Lower lobe of right lung (tissue), 2 donors: ENCODE results near the gene PLA2G2E. TPM values are rescaled to one million over a fixed set of nuclear protein-coding genes. Genes with fewer than 3 reads are reported as not detected.

Experiments
- ATAC-seq, 2 donors: fragments of 200-7000 bp; cut with Tn5 transposase; one replicate each; pipeline ENCODE4 v1.9.1; 2020 to 2022; ENCODE audit warnings: mild to moderate bottlenecking in 2 of 2, moderate library complexity in 2 of 2
- DNase-seq: peaks from one replicate; pipeline ENCODE4 v3.0.0-alpha.2; 2020
- H3K27ac ChIP-seq: fragments of 200-600 bp; one replicate; pipeline ENCODE4 v1.8.0; 2022
- H3K27me3 ChIP-seq: fragments of 200-600 bp; one replicate; pipeline ENCODE4 v1.8.0; 2022; ENCODE audit warnings: low read depth
- H3K36me3 ChIP-seq: fragments of 200-600 bp; one replicate; pipeline ENCODE4 v1.8.0; 2022; ENCODE audit warnings: mild to moderate bottlenecking
- H3K4me1 ChIP-seq: fragments of 200-600 bp; one replicate; pipeline ENCODE4 v1.8.0; 2022
- H3K4me3 ChIP-seq: fragments of 200-600 bp; one replicate; pipeline ENCODE4 v1.8.0; 2022; ENCODE audit warnings: mild to moderate bottlenecking
- H3K9me3 ChIP-seq: fragments of 200-600 bp; one replicate; pipeline ENCODE4 v1.8.0; 2022
- intact Hi-C: fragments of 100-400 bp; cut with DNase I; formaldehyde crosslinking; loops from one replicate; pipeline ENCODE4 v1.11.0; 2022
- total RNA-seq: library from RNA; stranded (reverse); fragmentation: NEBNext Ultra II Directional; extraction: Animal tissue kit (Norgen Biotek cat#: 25700); gene quantifications from one replicate; pipeline ENCODE4 v1.2.1, GENCODE V29; 2021
- TF ChIP-seq, protein P1 (sequence below): fragments of 200-600 bp; IDR thresholded peaks from one replicate; pipeline ENCODE4 v1.8.0; 2022; ENCODE audit warnings: antibody characterized with exemption, mild to moderate bottlenecking
- donor health status: DM: no; HTN: yes; CAD: no; lungs with severe emphysema.

Gene PLA2G2E
- total RNA-seq, 1 donor from 2014 or later: not detected

DNA sequence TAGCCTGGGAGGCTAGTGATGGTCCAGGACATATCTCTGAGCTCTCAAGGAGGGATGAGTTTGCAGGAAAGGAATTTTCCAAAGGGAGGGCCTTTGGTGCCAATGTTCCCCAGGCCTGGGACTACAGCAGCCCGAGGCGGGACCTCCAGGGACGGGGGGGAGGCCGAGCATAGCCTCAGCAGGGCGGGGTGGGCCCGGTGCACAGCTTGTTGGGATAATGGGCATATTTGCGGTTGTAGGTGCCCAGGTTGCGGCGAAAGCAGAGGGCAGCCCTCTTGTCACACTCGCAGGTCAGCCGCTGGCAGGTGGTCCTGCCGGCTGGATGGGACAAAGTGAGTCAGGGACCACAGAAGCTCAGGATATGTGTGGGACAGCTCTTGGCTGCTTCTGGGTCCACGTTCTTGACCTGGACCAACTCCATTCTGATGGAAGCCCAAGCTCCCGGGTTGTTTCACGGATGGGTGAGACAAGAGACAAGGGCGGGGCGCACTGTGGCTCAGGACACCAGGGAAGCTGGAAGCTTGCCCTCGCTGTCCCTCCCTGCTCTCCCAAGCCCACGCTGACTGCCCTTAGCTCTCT is 3.2 kb downstream of the PLA2G2E start:
- no peaks in the 10 kb centered on the region for H3K4me1 ChIP-seq
- TF ChIP-seq, protein P1, sequence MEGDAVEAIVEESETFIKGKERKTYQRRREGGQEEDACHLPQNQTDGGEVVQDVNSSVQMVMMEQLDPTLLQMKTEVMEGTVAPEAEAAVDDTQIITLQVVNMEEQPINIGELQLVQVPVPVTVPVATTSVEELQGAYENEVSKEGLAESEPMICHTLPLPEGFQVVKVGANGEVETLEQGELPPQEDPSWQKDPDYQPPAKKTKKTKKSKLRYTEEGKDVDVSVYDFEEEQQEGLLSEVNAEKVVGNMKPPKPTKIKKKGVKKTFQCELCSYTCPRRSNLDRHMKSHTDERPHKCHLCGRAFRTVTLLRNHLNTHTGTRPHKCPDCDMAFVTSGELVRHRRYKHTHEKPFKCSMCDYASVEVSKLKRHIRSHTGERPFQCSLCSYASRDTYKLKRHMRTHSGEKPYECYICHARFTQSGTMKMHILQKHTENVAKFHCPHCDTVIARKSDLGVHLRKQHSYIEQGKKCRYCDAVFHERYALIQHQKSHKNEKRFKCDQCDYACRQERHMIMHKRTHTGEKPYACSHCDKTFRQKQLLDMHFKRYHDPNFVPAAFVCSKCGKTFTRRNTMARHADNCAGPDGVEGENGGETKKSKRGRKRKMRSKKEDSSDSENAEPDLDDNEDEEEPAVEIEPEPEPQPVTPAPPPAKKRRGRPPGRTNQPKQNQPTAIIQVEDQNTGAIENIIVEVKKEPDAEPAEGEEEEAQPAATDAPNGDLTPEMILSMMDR: no peak
- ATAC-seq: no peak
- no peak overlapping the region for H3K27ac ChIP-seq
- no peaks in the 10 kb centered on the region for H3K9me3 ChIP-seq
- no peaks in the 10 kb centered on the region for H3K27me3 ChIP-seq
- intact Hi-C loops: no loop called here
- DNase-seq: no peak
- no peak overlapping the region for H3K4me3 ChIP-seq
- H3K36me3 ChIP-seq: no peaks in the 10 kb centered on the region

DNA sequence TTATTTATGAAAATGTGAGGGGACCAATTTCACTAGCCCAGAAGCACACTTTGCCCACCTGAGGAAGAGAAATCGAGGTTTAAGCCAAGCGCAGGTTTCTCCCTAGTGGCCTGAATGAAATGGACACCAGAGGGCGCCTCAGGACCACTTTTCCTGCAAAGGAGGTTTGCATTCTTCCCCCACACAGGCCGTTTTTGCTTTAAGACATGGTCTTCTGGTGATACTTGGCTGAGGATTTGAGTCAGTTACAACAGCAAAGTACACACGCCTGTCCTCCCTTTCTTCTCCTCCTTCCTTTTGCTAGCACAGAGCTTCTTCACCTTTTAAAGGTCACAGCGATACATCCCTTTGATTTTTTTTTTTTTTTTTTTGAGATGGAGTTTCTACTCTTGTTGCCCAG is 5.4 kb downstream of the PLA2G2E start:
- no peaks in the 10 kb centered on the region for H3K27me3 ChIP-seq
- H3K4me1 ChIP-seq: no peaks in the 10 kb centered on the region
- TF ChIP-seq, protein P1: peak; percentile 90
- no peak overlapping the region for H3K27ac ChIP-seq
- H3K36me3 ChIP-seq: peaks cover 15% of the 10 kb centered on the region
- intact Hi-C loops: no loop called here
- ATAC-seq: peak; percentile 69 to 77
- H3K4me3 ChIP-seq: no peak overlapping the region
- no peaks in the 10 kb centered on the region for H3K9me3 ChIP-seq
- peak; percentile 76 for DNase-seq

DNA sequence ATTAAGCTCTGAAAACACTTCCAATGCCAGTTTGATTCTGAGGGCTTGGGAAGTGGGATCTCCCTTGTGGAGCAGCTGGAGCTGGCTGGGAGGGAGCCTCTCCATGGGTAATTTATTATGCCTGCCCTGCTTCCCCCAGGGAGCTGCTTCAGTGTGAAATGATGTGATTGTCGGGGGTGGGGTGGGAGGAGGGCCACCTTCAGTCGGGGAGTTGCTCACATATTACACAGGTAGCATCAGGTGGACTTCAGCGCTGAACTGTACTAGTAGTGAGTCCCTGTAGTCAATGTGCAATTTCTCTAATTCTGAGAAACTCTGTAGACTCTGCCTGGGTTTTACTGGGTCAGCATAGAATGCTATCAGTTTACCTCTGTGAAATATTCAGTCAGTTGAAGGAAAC is 12.8 kb downstream of the PLA2G2E start:
- Histone ChIP-seq H3K36me3 (peaks cover 89% of the 10 kb centered on the region), H3K4me3 (no peak overlapping the region), H3K27ac (no peak overlapping the region), H3K4me1 (no peaks in the 10 kb centered on the region), H3K9me3 (no peaks in the 10 kb centered on the region), H3K27me3 (no peaks in the 10 kb centered on the region)
- DNase-seq (no peak), ATAC-seq (no peak)
- intact Hi-C loops: no loop called here
- TF ChIP-seq, protein P1: no peak

DNA sequence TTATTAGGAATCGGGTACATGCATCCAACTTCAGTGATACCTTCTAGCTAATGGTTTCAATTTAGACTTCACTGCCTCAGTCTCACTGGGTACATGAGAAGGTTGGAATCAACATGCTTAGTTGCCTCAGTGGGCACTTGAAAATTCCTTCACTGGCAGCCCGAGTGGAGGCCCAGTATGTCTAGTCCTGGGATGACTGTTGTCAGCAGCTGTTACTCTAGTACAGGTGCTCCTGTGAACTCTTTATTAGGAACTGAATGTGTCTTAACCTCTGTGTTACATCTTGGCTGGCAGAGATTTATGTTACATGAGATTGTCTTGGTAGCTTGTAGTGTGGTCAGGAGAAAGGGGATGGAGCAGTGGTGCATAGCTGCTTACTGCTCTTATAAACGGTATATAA is 13.4 kb downstream of the PLA2G2E start:
- no peak overlapping the region for H3K4me3 ChIP-seq
- H3K27me3 ChIP-seq: no peaks in the 10 kb centered on the region
- intact Hi-C loops: no loop called here
- no peaks in the 10 kb centered on the region for H3K9me3 ChIP-seq
- ATAC-seq (no peak), DNase-seq (no peak)
- no peaks in the 10 kb centered on the region for H3K4me1 ChIP-seq
- H3K36me3 ChIP-seq: peaks cover 95% of the 10 kb centered on the region
- TF ChIP-seq, protein P1: no peak
- H3K27ac ChIP-seq: no peak overlapping the region

DNA sequence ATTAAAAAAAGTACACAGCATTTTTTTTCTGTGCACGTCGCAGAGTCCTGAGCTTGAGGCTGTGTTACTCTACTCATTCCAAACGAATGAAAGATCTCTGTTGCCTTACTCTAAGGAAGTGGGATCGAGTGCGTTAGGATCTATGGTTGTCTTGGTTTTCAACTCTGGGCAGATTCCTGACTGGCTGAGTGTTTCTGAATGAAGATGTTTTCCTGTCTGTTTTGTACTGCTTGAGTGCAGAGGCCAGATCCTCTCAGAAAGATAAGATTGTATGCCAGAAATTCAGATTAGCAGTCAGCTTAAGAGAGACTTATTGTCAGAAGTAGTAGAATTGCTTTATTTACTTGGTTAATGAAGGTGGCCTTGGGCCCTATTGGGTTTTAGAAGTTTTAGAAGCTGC is 14.0 kb downstream of the PLA2G2E start:
- intact Hi-C loops: no loop called here
- no peak for DNase-seq
- no peaks in the 10 kb centered on the region for H3K4me1 ChIP-seq
- H3K27ac ChIP-seq: no peak overlapping the region
- H3K4me3 ChIP-seq: no peak overlapping the region
- H3K36me3 ChIP-seq: peaks cover 95% of the 10 kb centered on the region
- H3K27me3 ChIP-seq: no peaks in the 10 kb centered on the region
- TF ChIP-seq, protein P1: no peak
- H3K9me3 ChIP-seq: no peaks in the 10 kb centered on the region
- no peak for ATAC-seq
